HG03064 (cell line): Measurements from ENCODE around the gene APBA2.

Experiments used
- ATAC-seq: cut with Tn5 transposase; IDR thresholded peaks from one replicate; pipeline ENCODE4 v1.9.1; 2021; ENCODE audit warnings: low read depth; ENCODE audit not compliant: unreplicated experiment

Gene APBA2

DNA sequence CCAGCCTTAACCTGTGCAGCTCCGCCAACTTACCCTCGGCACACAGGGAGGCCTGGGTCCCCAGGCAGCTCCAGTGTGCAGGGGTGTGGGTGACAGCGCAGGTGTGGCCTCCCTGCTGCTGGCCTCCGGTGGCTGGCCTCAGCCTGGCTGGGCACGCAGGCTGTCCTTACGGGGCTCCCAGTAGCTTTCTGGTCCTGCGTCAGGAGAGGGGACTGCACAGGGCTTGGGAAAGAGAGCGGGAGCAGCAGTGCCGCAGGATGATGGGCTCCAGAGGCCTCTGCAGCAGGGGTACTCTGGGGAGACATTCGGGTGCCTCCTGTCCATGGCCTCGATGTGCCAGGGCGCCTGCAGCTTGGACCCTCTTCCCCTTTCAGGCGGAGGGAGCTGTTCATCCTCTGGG lies 9.4 kb downstream of the APBA2 start:
- no peak for ATAC-seq

DNA sequence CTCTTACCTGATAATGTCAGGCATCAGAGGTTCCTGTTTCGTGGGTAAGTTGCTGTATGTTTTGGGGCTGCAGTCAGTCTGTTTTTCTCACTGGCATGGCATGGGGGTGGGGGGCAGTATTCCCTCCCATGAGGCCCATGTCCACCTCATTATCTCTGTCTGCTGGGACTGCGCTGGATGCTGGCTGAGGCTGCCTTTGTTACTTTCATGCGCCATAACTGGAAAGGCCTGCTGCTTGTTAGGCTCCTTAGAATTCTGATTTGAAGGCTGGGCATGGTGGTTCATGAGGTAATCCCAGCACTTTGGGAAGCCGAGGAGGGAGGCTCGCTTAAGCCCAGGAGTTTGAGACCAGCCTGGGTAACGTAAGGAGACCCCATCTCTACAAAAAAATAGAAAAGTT lies 9.8 kb downstream of the APBA2 start:
- no peak for ATAC-seq

DNA sequence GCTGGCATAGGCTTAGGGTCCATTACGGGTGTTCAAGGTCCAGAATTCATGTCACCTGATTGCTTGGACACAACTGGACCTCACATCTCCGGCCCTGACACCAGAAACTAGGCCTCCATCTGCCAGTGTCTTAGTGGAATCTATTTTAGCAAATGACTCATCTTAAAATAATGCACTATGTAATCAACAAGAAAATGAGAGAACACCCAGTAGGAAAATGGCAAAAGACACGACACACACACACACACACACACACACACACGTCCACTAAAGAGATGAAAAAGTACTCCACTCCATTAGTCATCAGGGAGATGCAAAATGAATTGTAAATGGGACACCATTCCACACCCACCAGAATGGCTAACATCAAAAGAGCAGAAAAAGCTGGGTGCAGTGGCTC lies 11.2 kb downstream of the APBA2 start:
- no peak for ATAC-seq

DNA sequence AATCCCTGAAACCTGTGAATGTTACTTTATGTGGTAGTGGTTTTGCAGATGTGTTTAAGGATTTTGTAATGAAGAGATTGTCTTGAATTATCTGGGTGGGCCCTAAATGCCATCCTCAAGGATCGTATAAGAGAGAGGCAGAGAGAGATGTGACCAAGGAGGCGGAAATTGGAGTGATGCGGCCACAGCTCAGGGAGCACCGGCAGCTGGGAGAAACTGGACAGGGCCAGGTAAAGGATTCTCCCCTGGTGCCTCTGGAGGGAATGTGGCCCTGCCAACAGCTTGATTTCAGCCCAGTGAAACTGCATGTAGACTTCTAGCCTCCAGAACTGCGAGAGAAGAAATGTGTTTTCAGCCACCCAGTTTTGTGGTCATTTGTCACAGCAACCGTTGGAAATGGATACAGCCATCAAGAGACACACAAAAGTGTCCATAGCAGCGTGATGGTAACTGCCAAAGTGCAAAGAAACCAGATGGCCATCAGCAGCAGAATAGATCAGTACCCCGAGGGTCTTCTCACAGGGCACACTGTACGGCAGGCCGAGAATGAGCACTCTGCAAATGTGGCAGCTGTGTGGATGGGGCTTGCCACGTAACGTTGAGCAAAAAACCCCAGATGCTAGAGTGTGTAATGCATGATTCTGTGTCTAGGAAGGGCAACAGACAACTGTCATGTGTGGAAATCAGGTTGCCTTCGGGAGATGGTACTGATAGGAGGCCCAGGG lies 12.2 kb downstream of the APBA2 start:
- ATAC-seq: no peak

DNA sequence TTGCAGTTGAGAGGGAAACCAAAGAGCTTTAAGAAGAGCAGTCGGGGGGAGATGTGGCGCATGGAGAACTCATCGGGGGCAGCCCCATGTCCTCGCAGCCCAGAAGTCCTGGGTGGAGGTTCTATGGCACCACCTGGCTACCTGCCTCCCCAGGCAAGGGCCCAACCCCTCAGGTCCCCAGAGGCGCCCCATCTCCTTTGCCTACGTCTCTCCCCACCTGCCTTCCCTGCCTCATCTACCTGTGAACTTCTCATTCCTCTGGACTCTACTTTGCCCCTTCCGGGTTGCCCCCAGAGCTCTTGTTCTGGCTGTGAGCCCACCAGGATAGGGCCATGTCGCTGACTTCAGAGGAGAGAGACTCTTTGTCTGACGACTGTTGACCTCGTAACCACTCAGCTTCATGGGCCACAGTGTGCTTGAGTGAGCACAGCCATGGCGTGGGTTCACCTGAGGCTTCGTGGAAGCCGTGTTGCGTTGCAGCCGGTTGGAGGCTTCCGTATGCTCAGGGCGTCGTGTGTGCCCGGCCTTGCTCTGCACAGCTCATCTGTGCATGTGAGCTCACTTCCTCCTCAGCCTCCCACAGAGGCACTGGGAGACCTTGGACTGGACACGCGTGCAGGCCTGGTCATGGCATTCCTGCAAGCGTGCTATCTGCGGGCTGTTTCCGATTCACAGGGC lies 13.4 kb downstream of the APBA2 start:
- ATAC-seq: no peak

DNA sequence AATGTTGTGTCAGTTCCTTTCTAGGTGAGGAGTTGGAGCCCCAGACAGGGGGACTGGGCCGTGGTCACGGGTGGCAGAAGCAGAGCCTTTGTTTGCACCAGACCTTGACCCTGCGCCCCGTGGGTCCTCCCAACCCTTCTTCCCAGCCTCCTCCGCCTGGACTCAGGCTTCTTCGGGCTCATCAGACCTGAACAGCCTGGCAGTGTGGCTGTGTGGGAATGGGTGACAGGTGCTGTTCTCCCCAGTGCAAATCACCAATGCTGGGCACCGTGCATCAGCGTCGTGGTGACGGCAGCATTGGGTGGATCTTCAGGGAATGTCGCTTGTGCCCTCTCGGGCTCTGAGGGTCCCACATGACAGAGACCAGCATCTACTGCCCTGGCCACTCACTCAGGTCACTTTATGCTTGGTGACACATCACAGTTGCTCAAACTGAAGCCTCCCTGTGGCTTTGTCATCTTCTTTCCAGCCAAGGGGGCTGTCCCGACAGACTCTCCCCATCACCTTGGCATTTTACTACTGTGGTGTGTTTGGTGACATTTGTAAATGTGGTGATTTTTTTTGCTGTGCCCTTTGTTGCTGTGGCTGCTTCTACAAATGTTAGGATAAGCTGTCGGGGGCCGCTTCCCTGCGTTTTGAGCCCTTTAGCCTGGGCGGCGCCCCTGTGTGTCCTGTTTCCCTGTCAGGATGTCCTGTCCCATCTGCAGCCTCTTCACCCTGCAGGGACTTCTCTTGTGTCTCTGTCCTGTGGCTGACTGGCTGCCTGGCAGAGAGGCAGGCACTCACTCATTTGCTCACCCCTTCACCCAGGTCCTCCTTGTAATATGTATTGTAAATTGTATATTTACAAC lies 14.5 kb downstream of the APBA2 start:
- ATAC-seq: no peak

DNA sequence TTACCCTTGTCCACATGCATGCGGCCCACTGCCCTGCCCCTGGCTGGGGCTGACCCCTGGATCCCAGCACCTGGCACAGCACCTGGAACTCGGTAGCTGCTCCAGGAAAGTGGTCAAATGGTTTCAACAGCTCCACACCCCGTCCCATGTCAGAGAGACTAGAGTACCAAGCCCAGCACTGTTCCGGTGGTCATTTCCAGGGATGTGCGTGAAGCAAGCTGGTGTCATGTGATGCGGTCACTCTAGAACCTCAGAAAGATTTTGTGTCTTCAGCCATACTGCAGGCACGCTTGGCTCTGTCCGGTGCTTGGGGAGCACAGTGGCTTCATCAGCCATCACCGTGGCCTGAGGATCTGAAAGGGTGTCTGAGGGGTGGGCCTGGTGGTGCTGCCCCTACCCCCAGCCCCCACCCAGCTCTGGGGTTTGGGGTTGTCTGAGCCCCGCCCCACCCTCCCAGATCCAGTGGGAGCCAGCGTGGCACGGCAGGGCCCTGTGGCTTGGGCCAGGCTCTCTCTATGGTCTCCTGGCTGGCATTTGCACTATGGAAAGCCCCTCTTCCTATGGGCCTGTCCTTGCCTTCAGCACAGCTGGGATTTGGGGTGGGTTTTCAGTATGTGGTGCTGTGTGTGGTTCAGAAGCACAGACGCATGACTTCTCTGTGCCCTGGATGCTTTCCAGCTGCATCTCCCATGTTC lies 15.3 kb downstream of the APBA2 start:
- no peak for ATAC-seq

DNA sequence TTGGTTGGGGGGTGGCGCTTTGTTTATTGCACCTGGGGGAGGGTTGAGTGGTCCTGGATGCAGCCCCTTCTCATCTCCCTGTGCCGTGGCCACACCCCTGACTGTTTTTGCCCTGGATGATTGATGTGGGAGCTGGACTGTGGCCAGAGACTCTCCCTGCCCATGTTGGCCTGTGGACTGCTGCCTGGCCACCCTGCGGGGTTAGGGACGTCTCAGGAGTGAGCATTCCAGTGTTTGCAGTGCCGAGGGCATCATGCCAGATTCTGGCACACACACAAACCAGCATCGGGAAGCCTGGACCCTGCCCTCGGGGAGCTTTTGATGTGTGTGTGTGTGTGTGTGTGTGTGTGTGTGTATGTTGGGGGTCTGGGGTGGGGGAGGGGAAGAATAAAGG lies 15.8 kb downstream of the APBA2 start:
- ATAC-seq: no peak

DNA sequence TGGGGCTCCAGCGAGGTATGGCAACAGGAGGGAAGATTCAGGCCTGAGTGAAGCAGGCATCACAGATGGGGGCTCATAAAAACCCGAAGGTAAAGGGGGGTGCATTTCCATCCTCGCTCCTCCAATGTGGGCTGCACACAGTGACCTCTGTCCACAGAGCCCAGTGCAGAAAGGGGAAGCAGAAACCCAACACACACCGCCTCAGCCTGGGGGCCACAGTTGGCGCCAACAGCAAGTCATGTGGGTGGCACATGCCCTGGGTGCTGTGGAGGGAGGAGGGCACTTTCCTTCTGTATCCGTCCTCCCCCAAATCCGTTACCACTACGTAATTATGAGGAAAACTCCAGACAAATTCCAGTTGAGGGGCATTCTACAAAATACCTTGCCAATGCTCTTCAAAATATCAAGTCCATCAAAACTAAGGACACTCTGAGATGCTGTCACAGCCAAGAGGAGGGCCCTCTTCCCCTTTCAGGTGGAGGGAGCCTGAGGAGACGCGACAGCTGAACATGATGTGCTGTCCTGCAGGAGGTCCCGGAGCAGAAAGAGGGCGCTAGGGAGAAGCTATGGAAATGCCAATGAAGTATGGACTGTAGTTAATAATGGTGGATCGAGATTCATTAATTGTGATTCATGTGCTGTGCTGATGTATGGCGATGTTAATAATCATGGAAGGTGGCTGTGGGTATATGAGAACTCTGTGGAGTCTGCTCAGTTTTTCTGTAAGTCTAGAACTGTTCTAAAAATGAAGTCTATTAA lies 16.4 kb downstream of the APBA2 start:
- ATAC-seq: no peak

DNA sequence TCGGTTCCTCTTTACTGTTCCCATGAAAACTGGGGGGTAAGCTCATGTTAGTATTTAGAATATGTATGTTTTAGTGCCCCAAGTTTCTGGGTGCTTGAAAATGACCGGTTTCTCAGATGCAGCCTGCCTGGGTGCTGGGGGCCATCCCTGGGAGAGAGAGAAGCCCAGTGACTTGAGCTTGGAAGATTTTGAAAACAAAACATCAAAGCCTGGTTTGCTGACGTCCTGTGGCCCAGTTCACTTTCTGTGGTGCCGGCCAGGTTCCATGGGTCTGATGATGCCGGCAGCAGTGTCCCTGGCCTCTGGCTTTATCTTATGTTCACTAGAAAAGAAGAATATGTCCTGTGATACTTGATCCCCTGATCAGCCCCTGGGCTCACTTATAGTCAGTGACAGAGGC lies 17.1 kb downstream of the APBA2 start:
- ATAC-seq: no peak

DNA sequence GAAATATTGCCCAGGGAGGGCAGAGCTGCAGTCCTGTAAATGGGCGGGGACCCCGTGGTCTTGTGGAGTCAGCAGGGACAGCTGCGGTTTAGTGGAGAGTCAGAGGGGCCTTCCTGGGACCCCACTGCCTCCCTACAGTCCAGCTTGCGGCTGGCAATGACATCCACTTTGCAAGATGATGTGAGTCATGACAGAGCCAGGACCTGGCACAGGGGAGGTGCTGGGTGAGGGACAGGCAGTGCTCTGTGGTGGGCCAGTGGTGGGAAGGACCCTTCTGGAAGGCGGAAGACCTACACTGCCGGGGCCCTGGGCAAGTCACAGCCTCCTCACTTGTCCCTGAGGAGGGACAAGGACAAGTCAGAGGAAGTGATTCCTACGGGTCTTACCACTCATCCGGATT lies 17.8 kb downstream of the APBA2 start:
- no peak for ATAC-seq

DNA sequence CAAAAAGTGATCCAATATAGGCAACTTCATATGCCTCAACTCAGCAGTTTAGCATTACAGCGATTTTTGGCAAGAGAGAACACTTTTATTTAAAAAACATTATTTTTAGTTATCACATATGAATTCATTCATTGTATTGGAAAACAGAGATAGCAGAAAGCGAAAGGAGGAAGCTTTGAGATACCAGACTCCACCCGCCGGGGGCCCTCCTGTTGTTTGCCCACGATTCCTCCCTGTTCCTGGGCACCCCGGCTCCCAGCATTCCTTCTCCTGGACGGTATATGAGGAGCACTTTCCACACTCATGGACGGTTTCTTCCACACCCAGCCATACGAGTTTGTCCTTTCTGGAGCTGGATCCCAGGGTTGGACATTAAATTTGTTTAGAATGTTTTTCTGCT lies 18.2 kb downstream of the APBA2 start:
- ATAC-seq: no peak

DNA sequence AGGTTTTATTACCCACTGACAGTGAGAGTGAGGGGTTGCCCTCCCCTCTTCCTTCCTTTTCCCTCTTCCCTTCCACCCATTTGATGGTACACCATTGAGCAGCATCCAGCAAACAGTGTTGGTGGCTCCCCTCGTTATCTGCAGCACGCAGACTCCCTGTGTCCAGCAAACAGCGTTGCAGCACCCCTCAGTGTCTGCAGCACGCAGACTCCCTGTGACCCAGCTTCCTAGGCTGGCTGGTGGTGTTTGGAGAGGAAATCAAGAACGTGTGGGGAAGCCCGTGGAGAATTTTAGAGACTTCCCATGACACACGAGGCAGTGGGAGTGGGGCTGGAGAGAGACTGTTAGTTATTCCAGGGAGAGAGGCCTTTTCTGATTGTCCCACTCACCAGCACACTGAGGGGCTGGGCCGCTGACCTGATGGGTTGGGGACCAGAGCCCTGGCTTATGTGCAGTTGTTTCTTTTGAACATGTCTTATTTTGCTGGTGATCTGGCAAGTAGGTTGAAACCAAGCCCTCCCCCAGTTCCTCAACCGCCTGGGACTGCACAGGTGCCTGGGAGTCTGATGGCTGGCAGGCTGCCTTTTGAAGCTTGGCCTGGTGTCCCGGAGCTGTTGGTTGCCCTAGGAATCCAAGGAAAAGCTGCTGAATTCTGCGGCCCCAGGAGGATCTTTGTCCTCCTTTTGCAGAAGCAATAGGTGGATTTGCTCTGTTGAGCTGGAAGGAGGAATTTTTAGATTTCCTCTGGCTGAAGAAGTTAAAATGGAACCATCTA lies 19.0 kb downstream of the APBA2 start:
- no peak for ATAC-seq

DNA sequence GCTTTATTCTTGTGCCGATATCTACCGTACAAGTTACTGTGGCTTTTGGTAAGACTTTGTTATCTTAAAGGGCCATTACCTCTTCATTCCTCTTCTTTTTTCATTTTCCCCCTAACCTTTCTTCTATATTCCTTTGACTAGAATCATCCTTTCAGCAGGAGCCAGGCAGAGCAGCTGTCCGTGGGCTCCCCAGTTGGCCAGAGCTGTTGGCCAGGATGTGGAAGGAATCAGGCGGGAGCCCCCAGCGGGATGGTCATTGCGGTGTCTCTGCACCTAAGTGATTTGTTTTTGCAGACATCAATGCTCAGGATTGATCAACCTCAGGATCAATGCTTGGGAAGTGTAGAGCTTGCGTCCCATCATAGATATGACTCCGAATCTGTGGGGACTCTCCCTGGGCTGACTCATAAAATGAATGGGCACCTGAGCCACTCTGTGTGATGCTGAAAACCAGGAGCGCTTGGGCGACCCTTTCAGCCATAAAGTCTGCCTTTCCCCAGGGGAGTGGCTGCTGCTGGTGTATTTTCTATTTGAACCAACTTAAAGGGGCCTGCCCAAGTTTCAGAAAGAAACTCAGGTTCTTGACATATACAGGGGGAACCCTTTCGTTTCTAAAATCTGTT lies 21.7 kb downstream of the APBA2 start:
- no peak for ATAC-seq

DNA sequence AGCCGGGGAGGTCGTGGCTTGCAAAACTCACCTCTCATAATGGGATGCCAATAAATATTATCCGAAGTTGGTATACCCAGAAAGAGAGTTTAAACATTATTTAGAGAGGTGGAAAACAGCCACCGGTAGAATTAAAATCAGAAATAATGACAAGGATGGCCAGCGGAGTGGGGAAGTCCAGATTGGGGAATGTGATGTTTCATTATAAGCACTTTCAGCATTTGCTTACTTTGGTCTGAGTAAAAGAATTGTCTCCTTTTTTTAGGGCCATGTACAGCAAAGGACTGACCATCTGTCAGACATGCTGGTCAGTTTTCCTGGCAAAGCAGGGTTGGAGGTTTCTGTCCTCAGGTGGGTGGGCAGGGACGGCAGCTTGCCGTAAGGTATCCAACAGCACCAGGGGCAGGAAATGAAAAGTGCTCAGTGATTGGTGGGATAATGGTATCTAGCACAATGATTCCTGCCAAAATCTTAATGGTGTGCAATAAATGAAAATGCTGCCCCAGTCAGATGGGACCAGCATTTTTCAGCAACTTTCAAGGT lies 24.3 kb downstream of the APBA2 start:
- ATAC-seq: no peak

DNA sequence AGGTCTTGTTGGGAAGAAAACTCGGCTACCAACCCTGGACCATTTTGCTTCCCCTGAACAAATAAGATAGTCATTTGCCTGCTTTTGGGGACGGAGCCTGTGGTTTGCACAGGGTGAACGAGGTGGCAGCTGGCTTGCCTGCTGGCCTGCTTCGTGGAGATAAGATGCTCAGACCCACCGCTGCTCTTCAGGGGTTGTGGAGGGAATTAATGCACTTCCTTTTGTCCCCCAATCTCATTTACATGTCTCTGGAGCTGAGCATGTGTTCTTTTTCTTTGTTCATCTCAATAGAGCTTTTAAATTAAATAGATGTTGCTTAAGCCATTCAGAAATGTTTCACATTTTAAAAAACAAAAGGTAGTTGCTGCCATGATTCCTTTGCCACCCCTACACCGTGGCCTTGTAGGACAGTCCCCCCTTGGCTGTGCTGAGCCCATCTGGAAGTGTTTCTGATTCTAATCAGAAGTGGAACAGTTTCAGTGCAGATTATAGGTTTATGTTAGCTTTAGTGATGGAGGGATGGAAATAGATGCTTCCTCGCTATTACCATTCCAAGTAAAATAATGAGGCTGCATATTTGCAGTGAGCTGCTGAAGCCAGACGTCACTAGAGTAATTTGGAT lies 25.6 kb downstream of the APBA2 start:
- ATAC-seq: no peak

DNA sequence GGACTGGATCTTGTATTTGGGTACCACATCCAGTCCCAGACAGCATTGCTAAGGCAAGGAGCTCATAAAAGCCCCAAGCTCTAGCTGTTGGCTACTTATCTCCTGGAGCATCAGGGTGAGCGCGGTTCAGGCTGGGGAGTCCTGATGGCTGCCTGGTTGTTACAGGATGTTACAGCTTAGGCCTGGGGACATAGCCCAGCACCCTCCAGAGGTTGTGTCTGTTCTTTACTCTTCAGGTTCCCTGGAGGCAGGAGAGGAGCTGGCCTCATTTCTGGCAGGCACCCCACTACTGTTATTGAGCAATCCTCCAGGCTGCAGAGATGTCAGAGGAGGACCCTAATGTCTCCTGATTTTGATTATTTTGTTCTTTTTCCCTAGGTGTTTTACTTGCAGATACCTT lies 26.6 kb downstream of the APBA2 start:
- ATAC-seq: no peak

DNA sequence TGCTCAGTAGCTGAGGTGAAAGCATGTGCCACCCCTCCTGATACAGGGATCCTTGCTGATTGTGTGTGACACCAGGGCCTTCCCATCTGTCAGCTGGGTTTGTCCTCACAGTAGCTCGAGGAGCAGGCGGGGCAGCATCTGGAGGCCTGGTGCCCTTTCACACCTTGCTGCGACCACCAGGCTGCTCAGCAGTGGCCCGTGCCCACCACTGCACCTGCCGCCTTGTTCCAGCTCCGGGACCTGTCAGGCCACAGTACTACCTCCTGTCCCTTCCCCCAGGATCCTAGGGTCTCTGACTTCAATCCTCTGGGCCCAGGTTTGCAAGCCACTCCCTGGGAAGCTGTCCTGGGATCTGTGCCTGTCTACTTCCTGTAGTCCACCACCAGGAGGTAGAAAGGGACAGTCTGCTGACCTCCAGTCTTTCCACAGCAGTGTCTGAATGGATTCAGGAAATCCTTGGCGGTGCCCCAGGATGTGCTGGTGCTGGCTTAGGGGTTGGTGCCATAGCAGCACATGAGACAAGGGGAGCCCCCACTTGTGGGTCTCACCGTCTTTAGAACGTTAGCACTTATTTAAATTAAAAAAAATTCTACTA lies 27.5 kb downstream of the APBA2 start:
- ATAC-seq: no peak
